ENCODE measurements around the gene SLC31A2. TPM values are rescaled to one million over a fixed set of nuclear protein-coding genes. Genes with fewer than 3 reads are reported as not detected.

SLC31A2 gene
- total and polyA plus RNA-seq, 8 donors: 1.2 to 19.6 (median 6.4) TPM

GRCh38 chr9:113181165-113181564 is 30.4 kb downstream of the SLC31A2 start:
- no peaks in the 10 kb centered on the region for H3K4me1 ChIP-seq
- no peak overlapping the region for H3K27ac ChIP-seq
- H3K9me3 ChIP-seq: no peaks in the 10 kb centered on the region
- H3K4me3 ChIP-seq: no peak overlapping the region
- intact Hi-C loops (cut with DNase I; ENCODE audit: low total_unique reads): no loop called here
- TF ChIP-seq POLR2A (IDR thresholded peaks at IDR 0.05): no peak
- no peak for TF ChIP-seq POLR2AphosphoS5 (IDR thresholded peaks at IDR 0.05)
- TF ChIP-seq EP300 (IDR thresholded peaks at IDR 0.05): no peak
- no peak for TF ChIP-seq CTCF (IDR thresholded peaks at IDR 0.05)
- peaks cover 32 to 100% (median 100%) of the 10 kb centered on the region in 4 donors for H3K36me3 ChIP-seq
- no peaks in the 10 kb centered on the region for H3K27me3 ChIP-seq
- DNase-seq: no peak

- Histone ChIP-seq H3K4me3 (no peak overlapping the region), H3K27ac (no peak overlapping the region), H3K4me1 (peaks cover 0 to 5% (median 0%) of the 10 kb centered on the region in 4 donors), H3K36me3 (peaks cover 33 to 100% (median 100%) of the 10 kb centered on the region in 4 donors), H3K27me3 (no peaks in the 10 kb centered on the region), H3K9me3 (no peaks in the 10 kb centered on the region)
- intact Hi-C loops (cut with DNase I; ENCODE audit: low total_unique reads): no loop called here
- TF ChIP-seq POLR2A (IDR thresholded peaks at IDR 0.05): no peak
- TF ChIP-seq POLR2AphosphoS5 (IDR thresholded peaks at IDR 0.05): no peak
- TF ChIP-seq CTCF (IDR thresholded peaks at IDR 0.05): no peak
- TF ChIP-seq EP300 (IDR thresholded peaks at IDR 0.05): no peak
- no peak for DNase-seq
- WGBS, 5 donors: 93 to 98% (median 95%) methylated on average over 2 of the region's 2 CpGs
These were observed 33.2 kb downstream of the SLC31A2 start for GRCh38 chr9:113183956-113184488.

- Histone ChIP-seq H3K4me1 (peaks cover 0 to 5% (median 0%) of the 10 kb centered on the region in 4 donors), H3K27ac (no peak overlapping the region), H3K4me3 (no peak overlapping the region), H3K27me3 (no peaks in the 10 kb centered on the region), H3K9me3 (no peaks in the 10 kb centered on the region), H3K36me3 (peaks cover 33 to 96% (median 96%) of the 10 kb centered on the region in 4 donors)
- DNase-seq: no peak
- no peak for TF ChIP-seq POLR2AphosphoS5 (IDR thresholded peaks at IDR 0.05)
- TF ChIP-seq POLR2A (IDR thresholded peaks at IDR 0.05): no peak
- TF ChIP-seq CTCF (IDR thresholded peaks at IDR 0.05): no peak
- no peak for TF ChIP-seq EP300 (IDR thresholded peaks at IDR 0.05)
- 81 to 93% (median 88%) methylated on average over 2 of the region's 2 CpGs for WGBS, 5 donors
- intact Hi-C loops (cut with DNase I; ENCODE audit: low total_unique reads): no loop called here
These were observed 33.7 kb downstream of the SLC31A2 start for GRCh38 chr9:113184539-113184938.

GRCh38 chr9:113185271-113185670 is 34.5 kb downstream of the SLC31A2 start:
- TF ChIP-seq POLR2AphosphoS5 (IDR thresholded peaks at IDR 0.05) (no peak), EP300 (IDR thresholded peaks at IDR 0.05) (no peak), POLR2A (IDR thresholded peaks at IDR 0.05) (no peak), CTCF (IDR thresholded peaks at IDR 0.05) (no peak)
- H3K4me3 ChIP-seq: no peak overlapping the region
- H3K27me3 ChIP-seq: no peaks in the 10 kb centered on the region
- peaks cover 35 to 94% (median 94%) of the 10 kb centered on the region in 4 donors for H3K36me3 ChIP-seq
- DNase-seq: no peak
- H3K4me1 ChIP-seq: peaks cover 0 to 5% (median 0%) of the 10 kb centered on the region in 4 donors
- WGBS, 5 donors: 86 to 91% (median 89%) methylated on average over 4 of the region's 4 CpGs
- H3K27ac ChIP-seq: no peak overlapping the region
- intact Hi-C loops (cut with DNase I; ENCODE audit: low total_unique reads): no loop called here
- H3K9me3 ChIP-seq: no peaks in the 10 kb centered on the region

Measured in stomach (tissue), 9 donors.